Measurements from ENCODE around the gene METTL23. TPM values are rescaled to one million over a fixed set of nuclear protein-coding genes. Genes with fewer than 3 reads are reported as not detected.

METTL23 gene
- total RNA-seq, 2 experiments from 2014 or later, result 35.4 to 37.8 TPM

DNA sequence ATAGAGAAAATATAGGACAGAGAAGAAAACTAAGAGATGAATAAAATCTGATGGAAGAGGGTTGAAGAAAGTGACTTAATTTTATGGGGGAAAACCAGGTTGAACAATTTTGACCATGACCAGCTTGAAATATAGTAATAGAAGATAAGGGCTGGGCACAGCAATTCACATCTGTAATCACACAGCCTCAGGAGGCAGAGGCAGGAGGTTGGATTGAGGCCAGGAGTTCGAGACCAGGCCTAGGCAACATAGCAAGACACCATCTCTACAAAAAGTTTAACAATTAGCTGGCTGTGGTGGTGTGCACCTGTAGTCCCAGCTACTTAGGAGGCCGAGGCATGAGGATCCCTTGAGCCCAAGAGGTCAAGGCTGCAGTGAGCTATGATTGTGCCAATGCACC, 24.6 kb upstream of the METTL23 start:
- H3K27ac ChIP-seq (ENCODE audit: low read depth in 1 of 2, low read length in 2 of 2), result no peak overlapping the region
- peaks cover 3% of the 10 kb centered on the region for H3K4me1 ChIP-seq (ENCODE audit: insufficient read depth, low read length)
- no peak overlapping the region for H3K4me3 ChIP-seq (ENCODE audit: low read length)
- no peaks in the 10 kb centered on the region for H3K36me3 ChIP-seq (ENCODE audit: insufficient read depth, low read length)
- Mint-ChIP-seq H3K9me3 (no peaks in the 10 kb centered on the region), H3K27me3 (no peaks in the 10 kb centered on the region), H3K27ac (no peak overlapping the region), H3K4me3 (no peak overlapping the region), H3K4me1 (ENCODE audit: low read depth) (no peaks in the 10 kb centered on the region), H3K36me3 (ENCODE audit: low read depth) (no peaks in the 10 kb centered on the region)
- TF ChIP-seq, protein P1, sequence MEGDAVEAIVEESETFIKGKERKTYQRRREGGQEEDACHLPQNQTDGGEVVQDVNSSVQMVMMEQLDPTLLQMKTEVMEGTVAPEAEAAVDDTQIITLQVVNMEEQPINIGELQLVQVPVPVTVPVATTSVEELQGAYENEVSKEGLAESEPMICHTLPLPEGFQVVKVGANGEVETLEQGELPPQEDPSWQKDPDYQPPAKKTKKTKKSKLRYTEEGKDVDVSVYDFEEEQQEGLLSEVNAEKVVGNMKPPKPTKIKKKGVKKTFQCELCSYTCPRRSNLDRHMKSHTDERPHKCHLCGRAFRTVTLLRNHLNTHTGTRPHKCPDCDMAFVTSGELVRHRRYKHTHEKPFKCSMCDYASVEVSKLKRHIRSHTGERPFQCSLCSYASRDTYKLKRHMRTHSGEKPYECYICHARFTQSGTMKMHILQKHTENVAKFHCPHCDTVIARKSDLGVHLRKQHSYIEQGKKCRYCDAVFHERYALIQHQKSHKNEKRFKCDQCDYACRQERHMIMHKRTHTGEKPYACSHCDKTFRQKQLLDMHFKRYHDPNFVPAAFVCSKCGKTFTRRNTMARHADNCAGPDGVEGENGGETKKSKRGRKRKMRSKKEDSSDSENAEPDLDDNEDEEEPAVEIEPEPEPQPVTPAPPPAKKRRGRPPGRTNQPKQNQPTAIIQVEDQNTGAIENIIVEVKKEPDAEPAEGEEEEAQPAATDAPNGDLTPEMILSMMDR (IDR thresholded peaks at IDR 0.05), result no peak
- POLR2A ChIA-PET, result no interaction called here
- no peaks in the 10 kb centered on the region for H3K27me3 ChIP-seq (ENCODE audit: control insufficient read depth in 1 of 2, insufficient read depth in 2 of 2, low read length in 2 of 2)
- intact Hi-C loops (cut with DNase I, micrococcal nuclease), result no loop called here
- no peak for DNase-seq
- no peaks in the 10 kb centered on the region for H3K9me3 ChIP-seq (ENCODE audit: control insufficient read depth in 1 of 2, insufficient read depth in 1 of 2, low read length in 2 of 2)
- ATAC-seq (ENCODE audit: poor library complexity), result no peak
- CTCF ChIA-PET, result interaction anchor here (0.6 kb wide), 1 partner anchor 714 kb away, joined by 3 read pairs; no protein-coding TSS in a partner anchor

DNA sequence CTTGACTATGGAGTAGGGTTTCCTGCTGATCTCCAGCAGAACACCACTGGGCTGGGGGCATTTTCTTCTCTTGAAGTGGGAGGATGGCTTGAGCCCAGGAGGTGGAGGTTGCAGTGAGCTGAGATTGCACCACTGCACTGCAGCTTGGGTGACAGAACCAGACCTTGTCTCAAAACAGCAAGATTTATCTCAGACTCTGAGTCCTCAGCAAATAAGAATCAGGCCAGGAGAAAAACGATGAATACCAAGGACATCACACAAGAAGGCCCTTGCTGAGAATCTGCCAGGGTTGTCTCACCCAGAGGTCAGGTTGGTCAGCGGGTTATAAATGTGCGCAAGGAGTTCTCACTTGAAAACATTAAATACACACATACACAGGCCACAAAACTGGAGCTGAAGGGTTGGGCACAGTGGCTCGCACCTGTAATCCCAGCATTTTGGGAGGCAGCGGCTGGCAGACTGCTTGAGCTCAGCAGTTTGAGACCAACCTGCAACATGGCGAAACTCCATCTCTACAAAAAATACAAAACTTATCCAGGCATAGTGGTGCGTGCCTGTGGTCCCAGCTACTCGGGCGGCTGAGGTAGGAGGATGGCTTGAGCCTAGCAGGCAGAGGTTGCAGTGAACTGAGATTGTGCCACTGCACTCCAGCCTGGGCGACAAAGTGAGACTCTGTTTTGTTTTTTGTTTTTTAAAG, 23.6 kb upstream of the METTL23 start:
- Mint-ChIP-seq H3K27me3 (no peaks in the 10 kb centered on the region), H3K4me3 (no peak overlapping the region), H3K27ac (no peak overlapping the region), H3K4me1 (ENCODE audit: low read depth) (no peaks in the 10 kb centered on the region), H3K9me3 (no peaks in the 10 kb centered on the region), H3K36me3 (ENCODE audit: low read depth) (no peaks in the 10 kb centered on the region)
- intact Hi-C loops (cut with DNase I, micrococcal nuclease), result no loop called here
- peaks cover 3% of the 10 kb centered on the region for H3K4me1 ChIP-seq (ENCODE audit: insufficient read depth, low read length)
- TF ChIP-seq, protein P1 (IDR thresholded peaks at IDR 0.05), result no peak
- CTCF ChIA-PET, result no interaction called here
- H3K4me3 ChIP-seq (ENCODE audit: low read length), result no peak overlapping the region
- no peak overlapping the region for H3K27ac ChIP-seq (ENCODE audit: low read depth in 1 of 2, low read length in 2 of 2)
- H3K27me3 ChIP-seq (ENCODE audit: control insufficient read depth in 1 of 2, insufficient read depth in 2 of 2, low read length in 2 of 2), result no peaks in the 10 kb centered on the region
- no peaks in the 10 kb centered on the region for H3K9me3 ChIP-seq (ENCODE audit: control insufficient read depth in 1 of 2, insufficient read depth in 1 of 2, low read length in 2 of 2)
- DNase-seq (no peak), ATAC-seq (ENCODE audit: poor library complexity) (no peak)
- POLR2A ChIA-PET, result interaction anchor here (0.6 kb wide), 1 partner anchor 1239 kb away, joined by 3 read pairs; no protein-coding TSS in a partner anchor
- no peaks in the 10 kb centered on the region for H3K36me3 ChIP-seq (ENCODE audit: insufficient read depth, low read length)

DNA sequence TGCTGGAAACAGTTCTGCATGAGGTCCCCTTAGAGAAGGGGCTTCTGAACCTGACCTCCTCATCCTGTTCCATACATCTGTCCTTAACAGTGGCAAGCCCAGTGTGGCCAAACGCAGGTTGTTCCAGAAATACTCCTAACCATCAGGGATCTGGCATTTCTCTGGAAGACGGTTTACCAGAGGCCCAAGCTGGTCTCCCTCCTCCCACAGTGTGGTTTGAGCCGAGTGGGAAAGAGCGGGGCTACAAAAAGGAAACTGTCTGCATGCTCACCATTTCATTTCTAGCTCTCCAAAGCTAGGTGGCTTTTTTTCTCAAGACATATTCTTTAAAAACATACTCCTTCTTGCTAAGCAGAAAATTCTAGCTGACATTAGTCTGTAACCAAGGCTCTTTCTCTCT, 21.8 kb upstream of the METTL23 start:
- TF ChIP-seq, protein P1 (IDR thresholded peaks at IDR 0.05), result no peak
- peaks cover 6% of the 10 kb centered on the region for H3K4me1 ChIP-seq (ENCODE audit: insufficient read depth, low read length)
- intact Hi-C loops (cut with DNase I, micrococcal nuclease), result no loop called here
- Mint-ChIP-seq H3K36me3 (ENCODE audit: low read depth) (no peaks in the 10 kb centered on the region), H3K27ac (no peak overlapping the region), H3K4me1 (ENCODE audit: low read depth) (peaks cover 9% of the 10 kb centered on the region), H3K4me3 (no peak overlapping the region), H3K27me3 (no peaks in the 10 kb centered on the region), H3K9me3 (no peaks in the 10 kb centered on the region)
- H3K27ac ChIP-seq (ENCODE audit: low read depth in 1 of 2, low read length in 2 of 2), result no peak overlapping the region
- no peak overlapping the region for H3K4me3 ChIP-seq (ENCODE audit: low read length)
- no peaks in the 10 kb centered on the region for H3K36me3 ChIP-seq (ENCODE audit: insufficient read depth, low read length)
- no peaks in the 10 kb centered on the region for H3K27me3 ChIP-seq (ENCODE audit: control insufficient read depth in 1 of 2, insufficient read depth in 2 of 2, low read length in 2 of 2)
- ATAC-seq (ENCODE audit: poor library complexity) (no peak), DNase-seq (no peak)
- H3K9me3 ChIP-seq (ENCODE audit: control insufficient read depth in 1 of 2, insufficient read depth in 1 of 2, low read length in 2 of 2), result no peaks in the 10 kb centered on the region
- CTCF ChIA-PET, result no interaction called here
- POLR2A ChIA-PET, result no interaction called here
